Hepatocyte (in vitro differentiated cells): ENCODE measurements around the gene SPATS2. TPM values are rescaled to one million over a fixed set of nuclear protein-coding genes. Genes with fewer than 3 reads are reported as not detected.

Source experiments
- DNase-seq: peaks from one replicate; pipeline ENCODE4 v3.0.0-alpha.2; 2016; ENCODE audit warnings: low spot score
- H2AFZ ChIP-seq: fragments of 200-600 bp; sonication (generic); 2 replicates; pipeline ENCODE4 v1.6.0; 2016; ENCODE audit warnings: antibody characterized with exemption, mild to moderate bottlenecking
- H3K27ac ChIP-seq: fragments of 200-600 bp; sonication (generic); 2 replicates; pipeline ENCODE4 v1.5.1; 2016; ENCODE audit warnings: mild to moderate bottlenecking
- H3K27me3 ChIP-seq: fragments of 200-600 bp; sonication (generic); 2 replicates; pipeline ENCODE4 v1.6.1; 2016
- H3K36me3 ChIP-seq: fragments of 200-600 bp; sonication (generic); replicated peaks from 2 replicates; pipeline ENCODE4 v1.5.1; 2016; ENCODE audit warnings: low read depth; ENCODE audit not compliant: insufficient read depth
- H3K4me1 ChIP-seq: fragments of 200-600 bp; sonication (generic); 2 replicates; pipeline ENCODE4 v1.5.1; 2016; ENCODE audit warnings: mild to moderate bottlenecking, moderate library complexity; ENCODE audit not compliant: insufficient read depth
- H3K4me2 ChIP-seq: fragments of 200-600 bp; sonication (generic); 2 replicates; pipeline ENCODE4 v1.6.0; 2016
- H3K4me3 ChIP-seq: fragments of 200-600 bp; sonication (generic); 2 replicates; pipeline ENCODE4 v1.5.1; 2016; ENCODE audit warnings: mild to moderate bottlenecking
- H3K79me2 ChIP-seq: fragments of 200-600 bp; sonication (generic); 2 replicates; pipeline ENCODE4 v1.6.0; 2017; ENCODE audit warnings: mild to moderate bottlenecking
- H3K9me2 ChIP-seq: fragments of 200-600 bp; sonication (generic); replicated peaks from 2 replicates; pipeline ENCODE4 v1.6.0; 2017; ENCODE audit warnings: mild to moderate bottlenecking; ENCODE audit not compliant: insufficient read depth
- H3K9me3 ChIP-seq: fragments of 200-600 bp; sonication (generic); 2 replicates; pipeline ENCODE4 v1.5.1; 2016; ENCODE audit warnings: low read depth, mild to moderate bottlenecking
- H4K20me1 ChIP-seq: fragments of 200-600 bp; sonication (generic); 2 replicates; pipeline ENCODE4 v1.6.0; 2016; ENCODE audit warnings: mild to moderate bottlenecking; ENCODE audit not compliant: insufficient read depth, poor library complexity, severe bottlenecking
- EZH2 ChIP-seq: fragments of 200-600 bp; sonication (generic); IDR thresholded peaks from 2 replicates; pipeline ENCODE4 v1.6.1; 2016; ENCODE audit warnings: antibody characterized with exemption, mild to moderate bottlenecking, borderline replicate concordance
- EZH2phosphoT487 ChIP-seq: fragments of 200-600 bp; sonication (generic); IDR thresholded peaks from one replicate; pipeline ENCODE4 v1.6.1; 2018; ENCODE audit warnings: antibody characterized with exemption, mild to moderate bottlenecking, low read depth, moderate library complexity; ENCODE audit not compliant: unreplicated experiment, severe bottlenecking
- WGBS: methylation state at CpG from one replicate; pipeline ENCODE4 v1.1.6; 2016; ENCODE audit warnings: low lambda C conversion rate; ENCODE audit errors: missing lambda C conversion rate; 5-methylcytosine and 5-hydroxymethylcytosine counted together
- polyA plus RNA-seq: library from polyadenylated mRNA; unstranded; fragments of >200 nt; fragmentation: Nextera tagmentation; extraction: Ambion mirVana; gene quantifications from 2 replicates; pipeline ENCODE4 v1.2.1, GENCODE V29; 2016
- total RNA-seq: library from RNA; depleted of rRNA; stranded (reverse); fragments of >200 nt; gene quantifications from 2 replicates; pipeline ENCODE4 v1.2.3, GENCODE V29; 2014
- TF ChIP-seq, protein P1 (sequence below): fragments of 200-600 bp; sonication (generic); IDR thresholded peaks from 2 replicates; pipeline ENCODE4 v1.5.1; 2016; ENCODE audit warnings: antibody characterized with exemption, mild to moderate bottlenecking; ENCODE audit not compliant: poor library complexity

SPATS2 gene
- total and polyA plus RNA-seq, 2 experiments from 2014 or later: 24.9 to 39.8 TPM

- no peak overlapping the region for H2AFZ ChIP-seq
- no peaks in the 10 kb centered on the region for H3K36me3 ChIP-seq
- no peaks in the 10 kb centered on the region for H4K20me1 ChIP-seq
- peaks cover 39% of the 10 kb centered on the region for H3K4me1 ChIP-seq
- no peak overlapping the region for H3K27ac ChIP-seq
- no peak for DNase-seq
- peaks cover 31% of the 10 kb centered on the region for H3K27me3 ChIP-seq
- TF ChIP-seq EZH2 (no peak), EZH2phosphoT487 (no peak)
- TF ChIP-seq, protein P1, sequence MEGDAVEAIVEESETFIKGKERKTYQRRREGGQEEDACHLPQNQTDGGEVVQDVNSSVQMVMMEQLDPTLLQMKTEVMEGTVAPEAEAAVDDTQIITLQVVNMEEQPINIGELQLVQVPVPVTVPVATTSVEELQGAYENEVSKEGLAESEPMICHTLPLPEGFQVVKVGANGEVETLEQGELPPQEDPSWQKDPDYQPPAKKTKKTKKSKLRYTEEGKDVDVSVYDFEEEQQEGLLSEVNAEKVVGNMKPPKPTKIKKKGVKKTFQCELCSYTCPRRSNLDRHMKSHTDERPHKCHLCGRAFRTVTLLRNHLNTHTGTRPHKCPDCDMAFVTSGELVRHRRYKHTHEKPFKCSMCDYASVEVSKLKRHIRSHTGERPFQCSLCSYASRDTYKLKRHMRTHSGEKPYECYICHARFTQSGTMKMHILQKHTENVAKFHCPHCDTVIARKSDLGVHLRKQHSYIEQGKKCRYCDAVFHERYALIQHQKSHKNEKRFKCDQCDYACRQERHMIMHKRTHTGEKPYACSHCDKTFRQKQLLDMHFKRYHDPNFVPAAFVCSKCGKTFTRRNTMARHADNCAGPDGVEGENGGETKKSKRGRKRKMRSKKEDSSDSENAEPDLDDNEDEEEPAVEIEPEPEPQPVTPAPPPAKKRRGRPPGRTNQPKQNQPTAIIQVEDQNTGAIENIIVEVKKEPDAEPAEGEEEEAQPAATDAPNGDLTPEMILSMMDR: no peak
- H3K79me2 ChIP-seq: peaks cover 11% of the 10 kb centered on the region
- H3K4me3 ChIP-seq: no peak overlapping the region
- H3K4me2 ChIP-seq: peak overlapping the region; percentile 99
- H3K9me3 ChIP-seq: no peaks in the 10 kb centered on the region
- WGBS: 98% methylated on average over 11 of the region's 11 CpGs
- H3K9me2 ChIP-seq: no peaks in the 10 kb centered on the region
Observed at GRCh38 chr12:49349266-49349665, 18.0 kb upstream of the SPATS2 start.

DNA sequence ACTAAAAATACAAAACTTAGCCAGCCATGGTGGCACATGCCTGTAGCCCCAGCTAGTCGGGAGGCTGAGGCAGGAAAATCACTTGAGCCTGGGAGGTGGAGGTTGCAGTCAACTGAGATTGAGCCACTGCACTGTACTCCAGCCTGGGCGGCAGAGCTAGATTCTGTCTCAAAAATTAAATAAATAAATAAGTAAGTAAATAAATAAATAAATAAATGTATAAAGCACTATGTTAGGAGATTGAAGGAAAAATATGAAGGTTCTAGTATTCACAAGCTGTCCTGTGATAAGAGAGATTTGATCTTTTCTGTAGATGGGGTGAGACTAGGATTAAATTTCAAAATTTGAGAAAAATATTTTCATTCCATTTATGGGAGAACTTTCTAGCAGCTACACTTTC lies 14.9 kb upstream of the SPATS2 start:
- DNase-seq: no peak
- H3K4me1 ChIP-seq: peaks cover 12% of the 10 kb centered on the region
- WGBS: 87% methylated on average over 2 of the region's 2 CpGs
- peaks cover under 1% of the 10 kb centered on the region for H3K27me3 ChIP-seq
- TF ChIP-seq EZH2: no peak
- no peak for TF ChIP-seq EZH2phosphoT487
- TF ChIP-seq, protein P1: no peak
- no peaks in the 10 kb centered on the region for H3K9me2 ChIP-seq
- H3K79me2 ChIP-seq: peaks cover 11% of the 10 kb centered on the region
- H3K27ac ChIP-seq: no peak overlapping the region
- H3K4me3 ChIP-seq: no peak overlapping the region
- no peak overlapping the region for H3K4me2 ChIP-seq
- H3K9me3 ChIP-seq: no peaks in the 10 kb centered on the region
- no peaks in the 10 kb centered on the region for H4K20me1 ChIP-seq
- H3K36me3 ChIP-seq: no peaks in the 10 kb centered on the region
- no peak overlapping the region for H2AFZ ChIP-seq

DNA sequence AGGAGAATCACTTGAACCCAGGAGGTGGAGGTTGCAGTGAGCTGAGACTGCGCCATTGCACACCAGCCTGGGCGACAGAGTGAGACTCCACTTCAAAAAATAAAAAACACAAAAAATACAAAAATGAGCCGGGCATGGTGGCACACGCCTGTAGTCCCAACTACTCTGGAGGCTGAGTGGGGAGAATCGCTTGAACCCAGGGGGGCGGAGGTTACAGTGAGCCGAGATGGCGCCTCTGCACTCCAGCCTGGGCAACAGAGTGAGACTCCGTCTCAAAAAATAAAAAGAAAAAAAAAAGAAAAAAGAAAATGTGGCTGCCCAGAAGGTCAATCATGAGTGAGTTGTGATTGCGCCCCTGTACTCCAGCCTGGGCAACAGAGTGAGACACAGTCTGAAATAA lies 11.3 kb upstream of the SPATS2 start:
- Histone ChIP-seq H3K4me3 (no peak overlapping the region), H3K9me3 (no peaks in the 10 kb centered on the region), H3K36me3 (no peaks in the 10 kb centered on the region), H3K79me2 (no peaks in the 10 kb centered on the region), H3K27ac (no peak overlapping the region), H3K4me1 (peaks cover 6% of the 10 kb centered on the region), H3K9me2 (no peaks in the 10 kb centered on the region), H2AFZ (no peak overlapping the region), H3K27me3 (no peaks in the 10 kb centered on the region), H4K20me1 (no peaks in the 10 kb centered on the region), H3K4me2 (no peak overlapping the region)
- TF ChIP-seq, protein P1: no peak
- TF ChIP-seq EZH2phosphoT487 (no peak), EZH2 (no peak)
- no peak for DNase-seq
- WGBS: 97% methylated on average over 10 of the region's 10 CpGs

DNA sequence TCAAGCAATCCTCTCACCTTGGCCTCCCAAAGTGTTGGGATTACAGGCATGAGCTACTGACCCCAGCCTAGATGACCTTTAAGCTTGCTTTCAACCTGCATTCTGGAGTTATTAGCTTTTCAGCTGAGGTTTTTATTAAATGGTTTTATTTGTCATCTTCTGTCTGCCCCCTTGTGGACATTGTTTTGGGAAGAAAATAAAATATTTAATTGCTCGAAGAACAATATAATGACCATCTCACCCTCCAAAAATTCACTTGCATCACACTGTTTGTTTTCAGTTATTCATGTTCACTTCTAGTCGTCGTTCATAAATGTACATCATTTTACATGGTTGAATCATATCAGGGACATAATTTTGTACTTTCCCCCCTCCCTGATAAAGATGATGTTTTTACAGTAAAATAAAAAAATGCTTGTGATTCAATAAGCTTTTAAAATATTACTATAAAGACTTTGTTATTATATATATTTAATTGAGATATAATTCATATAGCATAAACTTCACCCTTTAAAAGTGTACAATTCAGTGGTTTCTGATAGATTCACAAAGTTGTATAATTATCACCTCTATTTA lies 10.1 kb upstream of the SPATS2 start:
- no peak overlapping the region for H3K4me3 ChIP-seq
- no peak overlapping the region for H2AFZ ChIP-seq
- peaks cover 6% of the 10 kb centered on the region for H3K4me1 ChIP-seq
- TF ChIP-seq EZH2phosphoT487 (no peak), EZH2 (no peak)
- TF ChIP-seq, protein P1: peak; percentile 56
- no peak overlapping the region for H3K4me2 ChIP-seq
- no peaks in the 10 kb centered on the region for H4K20me1 ChIP-seq
- H3K36me3 ChIP-seq: no peaks in the 10 kb centered on the region
- WGBS: 33% methylated on average over 3 of the region's 3 CpGs
- peak; percentile 37 for DNase-seq
- H3K27me3 ChIP-seq: no peaks in the 10 kb centered on the region
- no peaks in the 10 kb centered on the region for H3K9me3 ChIP-seq
- no peaks in the 10 kb centered on the region for H3K9me2 ChIP-seq
- no peaks in the 10 kb centered on the region for H3K79me2 ChIP-seq
- H3K27ac ChIP-seq: no peak overlapping the region
